GM18505 (cell line): ENCODE data around the gene UNG.

Experiments used
- ATAC-seq: cut with Tn5 transposase; IDR thresholded peaks from one replicate; pipeline ENCODE4 v1.9.1; 2021; ENCODE audit not compliant: unreplicated experiment
- POLR2A ChIP-seq: IDR thresholded peaks from 4 replicates; pipeline ENCODE4 v1.6.1; 2011; ENCODE audit warnings: borderline replicate concordance; ENCODE audit not compliant: insufficient read depth, insufficient read length; ENCODE audit errors: extremely low read depth

Gene UNG

DNA sequence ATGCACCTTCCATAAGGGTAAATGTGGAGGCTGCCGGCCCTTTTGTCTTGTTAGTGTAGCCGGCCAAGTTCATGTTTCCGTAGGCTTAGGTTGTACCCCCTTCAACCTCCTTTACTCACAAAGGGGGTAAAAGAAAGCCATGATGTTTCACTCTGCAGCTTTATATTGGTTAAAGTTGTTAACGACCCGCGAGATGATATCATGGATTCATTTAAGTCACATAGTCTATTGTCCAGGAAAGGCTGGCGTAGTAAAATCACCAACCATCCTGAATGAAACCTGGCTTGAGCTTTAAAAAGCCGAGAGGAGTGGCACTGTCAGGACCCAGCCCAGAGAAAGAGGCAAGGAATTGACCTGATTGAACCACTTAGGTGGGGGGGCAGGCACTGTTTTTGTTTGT, 1.3 kb downstream of the UNG start:
- ATAC-seq: no peak
- no peak for TF ChIP-seq POLR2A

DNA sequence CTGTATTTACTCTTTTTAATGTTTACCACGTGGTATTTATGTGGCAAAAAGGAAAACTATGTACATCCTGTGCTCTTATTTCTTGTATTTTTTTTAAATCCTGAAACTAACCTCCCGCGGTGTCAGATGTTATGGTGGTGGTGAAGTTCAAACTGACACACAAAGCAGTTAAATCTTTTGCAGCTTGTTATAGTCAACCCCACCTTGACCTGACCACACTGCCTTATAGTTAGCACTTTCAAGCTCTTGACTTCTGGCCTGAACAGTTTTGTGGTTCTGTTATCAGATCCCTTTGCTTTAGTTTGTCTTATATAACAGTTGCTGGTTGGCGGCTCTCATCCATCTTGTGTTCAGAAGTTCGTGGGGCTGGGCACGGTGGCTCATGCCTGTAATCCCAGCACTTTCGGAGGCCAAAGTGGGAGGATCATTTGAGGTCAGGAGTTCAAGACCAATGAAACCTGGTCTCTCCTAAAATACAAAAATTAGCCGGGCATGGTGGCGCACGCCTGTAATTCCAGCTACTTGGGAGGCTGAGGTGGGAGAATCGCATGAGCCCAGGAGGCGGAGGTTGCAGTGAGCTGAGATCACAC, 2.1 kb downstream of the UNG start:
- no peak for ATAC-seq
- TF ChIP-seq POLR2A: no peak

DNA sequence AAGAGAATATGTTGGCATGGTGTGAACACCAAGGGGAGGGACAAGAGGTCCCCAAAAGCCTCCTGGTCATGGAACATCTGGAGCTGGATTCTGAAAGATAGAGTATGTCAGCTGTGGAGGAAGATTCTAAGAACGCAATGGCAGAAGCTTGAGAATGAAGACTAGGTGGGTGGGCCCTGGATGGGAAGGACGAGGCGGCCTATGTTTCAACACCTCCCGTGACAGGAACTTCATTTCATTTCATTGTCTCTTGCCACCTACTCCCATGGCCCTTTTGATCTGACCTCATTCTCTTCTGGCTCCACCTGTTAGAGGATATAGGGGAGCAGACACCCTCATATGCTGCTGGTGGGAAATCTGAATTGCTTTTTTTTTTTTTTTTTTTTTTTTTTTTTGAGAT, 3.3 kb downstream of the UNG start:
- no peak for ATAC-seq
- no peak for TF ChIP-seq POLR2A

DNA sequence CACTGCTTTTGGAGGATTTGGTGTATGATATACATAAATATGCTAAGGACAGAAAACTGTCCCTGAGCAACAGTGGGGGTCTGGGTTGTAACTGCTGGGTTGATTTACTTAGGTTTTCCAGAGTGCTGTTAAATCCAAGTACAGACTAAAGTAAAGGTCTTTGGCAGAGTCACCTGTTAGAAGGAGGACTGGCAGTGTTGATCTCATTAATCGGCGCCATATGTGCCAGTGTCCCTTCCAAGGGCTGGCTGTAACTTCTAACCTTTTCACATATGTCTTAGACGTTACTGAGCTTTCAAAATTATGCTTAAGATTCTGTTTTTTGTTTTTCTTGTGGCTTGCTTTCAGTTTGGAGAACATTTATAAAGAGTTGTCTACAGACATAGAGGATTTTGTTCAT, 5.1 kb downstream of the UNG start:
- ATAC-seq: no peak
- no peak for TF ChIP-seq POLR2A

DNA sequence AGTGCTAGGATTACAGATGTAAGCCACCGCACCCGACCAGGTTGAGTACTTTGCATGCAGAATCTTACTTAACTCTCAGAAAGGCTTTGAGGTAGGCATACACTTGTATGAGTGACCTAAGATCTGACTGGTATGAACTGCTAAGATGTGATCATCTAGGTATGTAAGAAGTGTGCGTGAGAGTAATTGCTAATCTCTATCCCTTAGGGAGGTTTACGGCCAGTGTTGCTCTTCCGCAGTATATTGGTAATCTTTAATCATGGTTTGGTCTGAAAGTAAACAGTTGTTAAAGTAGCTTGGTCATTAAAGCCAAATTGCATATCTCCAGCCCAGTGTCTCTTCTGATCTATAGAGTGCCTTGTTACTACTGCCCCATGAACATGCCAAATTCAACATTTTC, 7.8 kb downstream of the UNG start:
- no peak for TF ChIP-seq POLR2A
- no peak for ATAC-seq

DNA sequence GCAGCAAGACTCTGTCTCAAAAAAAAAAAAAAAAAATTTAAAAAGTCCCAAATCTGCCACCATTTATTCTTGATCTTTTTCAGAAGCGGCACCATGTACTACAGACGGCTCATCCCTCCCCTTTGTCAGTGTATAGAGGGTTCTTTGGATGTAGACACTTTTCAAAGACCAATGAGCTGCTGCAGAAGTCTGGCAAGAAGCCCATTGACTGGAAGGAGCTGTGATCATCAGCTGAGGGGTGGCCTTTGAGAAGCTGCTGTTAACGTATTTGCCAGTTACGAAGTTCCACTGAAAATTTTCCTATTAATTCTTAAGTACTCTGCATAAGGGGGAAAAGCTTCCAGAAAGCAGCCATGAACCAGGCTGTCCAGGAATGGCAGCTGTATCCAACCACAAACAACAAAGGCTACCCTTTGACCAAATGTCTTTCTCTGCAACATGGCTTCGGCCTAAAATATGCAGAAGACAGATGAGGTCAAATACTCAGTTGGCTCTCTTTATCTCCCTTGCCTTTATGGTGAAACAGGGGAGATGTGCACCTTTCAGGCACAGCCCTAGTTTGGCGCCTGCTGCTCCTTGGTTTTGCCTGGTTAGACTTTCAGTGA, 12.5 kb downstream of the UNG start:
- ATAC-seq: no peak
- no peak for TF ChIP-seq POLR2A

DNA sequence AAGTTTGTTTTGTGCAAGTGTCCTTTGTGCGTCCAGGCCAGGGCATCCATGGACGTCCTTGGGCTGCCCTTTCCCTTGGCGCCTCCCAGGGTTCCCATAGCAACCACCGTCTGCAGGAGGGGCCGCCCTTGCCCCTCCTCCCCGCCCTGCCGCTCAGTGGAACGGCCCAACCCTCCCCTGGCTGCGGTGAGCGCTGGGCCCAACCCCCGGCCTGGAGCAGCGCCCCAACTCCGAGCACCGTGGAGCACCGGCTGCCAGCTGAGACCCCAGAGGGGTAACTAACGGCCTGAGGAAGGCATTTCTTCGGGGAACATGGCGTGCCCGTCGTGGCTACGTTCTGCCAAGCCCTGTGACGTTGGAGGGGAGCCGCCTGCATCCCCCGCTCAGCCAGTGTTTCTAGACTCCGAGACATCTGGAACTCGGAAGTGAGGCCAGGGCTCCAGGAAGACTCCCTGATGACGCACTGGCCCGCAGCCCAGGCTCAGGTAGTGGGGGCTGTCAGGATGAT, 13.6 kb downstream of the UNG start:
- no peak for ATAC-seq

DNA sequence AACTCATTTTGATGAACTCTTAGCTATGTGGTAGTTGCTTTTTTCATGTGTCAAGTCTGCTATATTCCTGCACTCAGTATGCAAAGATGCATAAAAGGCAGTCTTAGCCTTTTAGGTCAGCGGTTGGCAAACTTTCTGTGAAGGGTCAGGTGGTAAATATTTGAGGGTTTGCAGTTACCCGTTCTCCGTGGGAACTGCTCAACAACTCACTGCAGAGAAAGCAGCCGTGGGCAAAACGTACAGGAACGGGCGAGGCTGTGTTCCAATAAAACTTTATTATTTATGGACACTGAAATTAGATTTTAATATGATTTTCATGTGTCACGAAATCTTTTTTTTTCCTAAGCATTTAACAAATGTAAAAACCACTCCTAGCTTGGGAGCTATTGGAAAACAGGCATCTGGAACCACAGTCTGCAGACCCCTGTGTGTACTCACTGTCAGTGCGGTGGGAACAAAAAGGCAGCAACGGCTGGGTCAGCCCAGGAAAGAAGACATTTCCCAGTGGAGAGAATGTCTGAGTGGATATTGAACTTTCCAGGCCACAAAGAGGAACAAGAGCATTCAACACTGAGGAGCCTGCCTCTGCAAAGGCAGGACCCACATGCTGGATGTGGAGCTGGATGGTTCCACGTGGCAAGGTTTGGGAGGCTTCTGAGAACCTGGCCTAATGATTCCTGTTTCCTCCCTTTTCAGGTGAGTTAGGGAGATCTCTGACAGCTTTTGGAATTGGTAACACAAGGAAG, 15.5 kb downstream of the UNG start:
- no peak for ATAC-seq
- no peak for TF ChIP-seq POLR2A

More for the DNA sequence above, 13.6 kb downstream of the UNG start:
- no peak for TF ChIP-seq POLR2A

DNA sequence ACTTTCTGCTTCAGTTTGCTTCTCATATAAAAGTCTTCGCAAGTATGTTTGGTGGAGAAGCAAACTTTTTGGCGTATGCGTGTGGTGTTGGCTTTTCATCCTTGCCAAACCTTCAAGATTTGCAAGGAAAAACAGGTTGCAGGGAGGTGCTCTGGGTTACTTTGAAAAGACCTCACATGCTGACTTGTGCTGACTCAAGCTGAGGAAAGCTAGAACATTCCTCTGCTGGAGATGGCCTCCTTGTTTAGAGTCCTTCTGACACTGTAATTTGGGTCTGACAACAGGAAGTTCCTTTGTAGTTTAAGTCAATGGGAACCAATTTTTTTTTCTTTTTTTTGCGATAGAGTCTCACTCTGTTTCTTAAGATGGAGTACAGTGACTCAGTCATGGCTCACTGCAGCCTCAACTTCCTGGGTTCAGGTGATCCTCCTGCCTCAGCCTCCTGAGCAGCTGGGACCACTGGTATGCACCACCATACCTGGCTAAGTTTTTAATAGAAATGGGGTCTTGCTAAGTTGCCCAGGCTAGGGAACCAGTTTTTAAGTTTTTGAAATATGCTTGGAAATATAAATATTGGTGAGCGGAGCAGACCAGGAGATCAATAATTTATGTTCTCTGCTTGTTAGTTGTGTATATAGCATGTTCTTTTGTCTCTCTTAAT, 16.4 kb downstream of the UNG start:
- TF ChIP-seq POLR2A: no peak
- ATAC-seq: no peak

DNA sequence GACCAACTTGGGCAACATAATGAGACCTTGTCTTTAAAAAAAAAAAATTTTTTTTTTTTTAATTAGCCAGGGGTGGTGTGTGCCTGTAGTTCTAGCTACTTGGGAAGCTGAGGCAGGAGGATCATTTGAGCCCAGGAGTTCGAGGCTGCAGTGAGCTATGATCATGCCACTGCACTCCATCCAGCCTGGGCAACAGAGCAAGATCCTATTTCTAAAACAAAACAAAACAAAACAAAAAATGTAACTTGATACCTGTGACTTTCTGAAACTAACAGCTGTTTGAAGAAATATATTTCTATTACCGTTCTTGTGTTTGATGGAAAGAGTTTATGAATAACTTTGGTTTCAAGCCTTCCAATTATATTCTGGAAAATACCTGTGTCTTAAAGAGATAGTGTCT, 17.2 kb downstream of the UNG start:
- ATAC-seq: no peak
- no peak for TF ChIP-seq POLR2A

DNA sequence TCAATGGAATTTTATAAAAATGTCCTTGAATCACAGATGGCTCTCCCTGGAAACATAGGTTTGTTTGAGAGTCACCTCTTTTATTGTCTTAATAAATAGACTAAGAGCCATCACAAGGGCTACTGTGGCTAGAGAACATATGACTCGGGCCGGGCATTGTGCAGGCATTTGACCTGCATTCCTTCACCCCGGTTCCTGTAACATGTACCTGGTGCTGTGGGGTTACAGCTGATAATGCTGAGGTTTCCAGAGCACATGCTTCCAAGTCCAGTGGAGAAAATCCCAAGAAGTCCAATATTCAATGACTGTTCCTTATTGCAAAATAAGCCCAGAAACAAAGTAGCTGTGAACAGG, 18.0 kb downstream of the UNG start:
- no peak for TF ChIP-seq POLR2A
- ATAC-seq: no peak

DNA sequence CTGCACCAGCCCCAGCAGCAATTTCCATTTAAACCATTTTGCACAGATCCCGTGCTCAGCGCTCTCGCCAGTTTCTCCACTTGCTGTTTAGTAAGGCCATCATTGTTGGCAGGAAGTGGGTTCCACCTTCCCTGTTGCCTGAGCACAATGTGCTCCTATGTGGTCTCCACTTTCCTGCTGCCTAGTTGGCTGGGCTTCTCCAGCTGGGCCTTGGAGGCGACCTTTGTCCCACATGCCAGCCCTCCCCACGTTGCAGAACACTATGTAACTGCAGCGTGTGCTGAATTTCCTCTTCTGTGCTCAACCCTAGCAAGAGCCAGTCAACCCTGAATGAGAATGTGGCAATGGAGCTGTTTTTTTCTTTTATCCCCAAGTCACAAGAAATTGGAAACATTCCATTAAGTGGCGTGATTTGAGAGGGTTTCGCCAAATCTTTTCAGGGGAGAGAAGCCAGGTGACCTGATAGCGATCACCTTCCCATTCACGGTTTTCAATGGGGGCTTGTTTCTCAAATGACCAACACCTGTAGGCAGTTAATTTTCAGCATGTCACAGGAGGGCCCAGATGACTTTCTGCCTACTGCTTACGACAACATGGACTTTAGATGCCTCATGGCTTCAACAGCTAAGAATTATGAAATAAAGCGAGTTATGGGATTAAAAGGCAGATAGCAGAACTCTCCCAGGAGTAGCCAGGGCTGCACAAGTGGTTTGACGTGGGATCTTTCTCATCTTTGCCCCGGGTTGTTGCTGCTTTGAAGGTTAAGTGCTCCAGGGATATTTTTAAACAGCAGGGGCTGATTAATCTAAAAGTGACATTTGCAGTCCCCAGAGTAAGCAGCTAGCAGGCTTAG, 18.6 kb downstream of the UNG start, which contains the start of gene ACACB:
TSS of gene ACACB (plus strand) at position 830 of the 853 bp plus-strand sequence. CDS start 22,819 bp downstream, outside the sequence.
- no peak for TF ChIP-seq POLR2A
- ATAC-seq: no peak

DNA sequence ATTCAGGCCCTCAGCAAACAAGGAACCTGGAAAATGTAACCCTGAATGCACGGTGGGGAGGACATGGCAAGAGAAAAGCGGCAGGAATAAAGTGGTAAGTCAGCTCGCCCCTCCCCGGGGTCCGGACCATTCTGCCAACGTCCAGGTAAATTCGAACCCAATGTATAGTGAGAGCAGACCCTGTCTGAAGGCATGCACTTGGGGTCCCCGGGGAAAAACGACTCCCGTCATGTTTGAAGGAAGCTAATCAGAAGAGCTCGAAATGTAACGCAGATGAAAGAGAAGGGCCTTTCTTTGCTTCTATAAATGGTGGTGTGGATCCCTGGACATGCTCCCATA, 19.2 kb downstream of the UNG start:
- ATAC-seq: no peak
- no peak for TF ChIP-seq POLR2A
